Neuronal stem cell (in vitro differentiated cells): ENCODE data around the gene BTBD9.

ENCODE experiments used
- DNase-seq: peaks from one replicate; pipeline ENCODE4 v3.0.0-alpha.2; 2013; ENCODE audit warnings: low spot score
- H2AFZ ChIP-seq: one replicate; pipeline ENCODE4 v1.6.1; 2013; ENCODE audit warnings: mild to moderate bottlenecking, low read length, inconsistent platforms
- H2AK5ac ChIP-seq: 2 replicates; pipeline ENCODE4 v1.6.1; 2013; ENCODE audit warnings: low read depth, mild to moderate bottlenecking, inconsistent platforms, low read length, moderate library complexity, mixed read lengths
- H2BK120ac ChIP-seq: 2 replicates; pipeline ENCODE4 v1.6.1; 2013; ENCODE audit warnings: low read depth, mild to moderate bottlenecking, inconsistent platforms, low read length, moderate library complexity, mixed read lengths
- H2BK12ac ChIP-seq: one replicate; pipeline ENCODE4 v1.6.1; 2013; ENCODE audit warnings: low read length, inconsistent platforms
- H2BK15ac ChIP-seq: 2 replicates; pipeline ENCODE4 v1.6.1; 2013; ENCODE audit warnings: mild to moderate bottlenecking, low read length, inconsistent platforms, mixed read lengths
- H2BK5ac ChIP-seq: one replicate; pipeline ENCODE4 v1.6.1; 2013; ENCODE audit warnings: inconsistent platforms, mild to moderate bottlenecking, low read length, moderate library complexity
- H3K14ac ChIP-seq: one replicate; pipeline ENCODE4 v1.6.1; 2013; ENCODE audit warnings: low read length, inconsistent platforms
- H3K18ac ChIP-seq: 2 replicates; pipeline ENCODE4 v1.6.1; 2013; ENCODE audit warnings: low read length, inconsistent platforms
- H3K23ac ChIP-seq: 2 replicates; pipeline ENCODE4 v1.6.1; 2013; ENCODE audit warnings: low read depth, mild to moderate bottlenecking, mixed read lengths, low read length, inconsistent platforms; ENCODE audit not compliant: poor library complexity
- H3K27ac ChIP-seq: replicated peaks from 3 replicates; pipeline ENCODE4 v1.5.1; 2013; ENCODE audit warnings: low read length, inconsistent platforms
- H3K27me3 ChIP-seq, 3 experiments: 2 replicates each; pipeline ENCODE4 v1.6.1; 2013; ENCODE audit warnings: low read length in 3 of 3, mild to moderate bottlenecking in 2 of 3, inconsistent platforms in 1 of 3, low read depth in 1 of 3, mixed read lengths in 1 of 3, moderate library complexity in 1 of 3; ENCODE audit not compliant: control insufficient read depth in 3 of 3, insufficient read depth in 3 of 3
- H3K36me3 ChIP-seq, 2 donors: replicated peaks in 1 of 2; 2 replicates each; pipeline ENCODE4 v1.6.1; 2013; ENCODE audit warnings: low read length in 2 of 2; ENCODE audit not compliant: control insufficient read depth in 2 of 2, insufficient read depth in 2 of 2
- H3K4ac ChIP-seq: 2 replicates; pipeline ENCODE4 v1.6.1; 2013; ENCODE audit warnings: inconsistent platforms, mild to moderate bottlenecking, low read length, moderate library complexity
- H3K4me1 ChIP-seq, 2 donors: 1 replicate in 1 of 2; 2 replicates in 1 of 2; pipeline ENCODE4 v1.6.1; 2013; ENCODE audit warnings: low read length in 2 of 2, low read depth in 1 of 2; ENCODE audit not compliant: control insufficient read depth in 2 of 2, insufficient read depth in 1 of 2
- H3K4me2 ChIP-seq: one replicate; pipeline ENCODE4 v1.6.1; 2013; ENCODE audit warnings: mild to moderate bottlenecking, low read length, inconsistent platforms; ENCODE audit not compliant: insufficient read depth, poor library complexity, severe bottlenecking
- H3K4me3 ChIP-seq, 2 donors: 2 replicates each; pipeline ENCODE4 v1.5.1; 2013; ENCODE audit warnings: low read length in 2 of 2, mild to moderate bottlenecking in 2 of 2, inconsistent platforms in 1 of 2, moderate library complexity in 1 of 2
- H3K79me1 ChIP-seq: one replicate; pipeline ENCODE4 v1.6.1; 2013; ENCODE audit warnings: low read depth, mild to moderate bottlenecking, inconsistent platforms, low read length, moderate library complexity
- H3K9ac ChIP-seq: one replicate; pipeline ENCODE4 v1.6.1; 2013; ENCODE audit warnings: mild to moderate bottlenecking, low read depth, low read length, inconsistent platforms; ENCODE audit not compliant: poor library complexity
- H3K9me3 ChIP-seq, 2 donors: replicated peaks in 1 of 2; 2 replicates each; pipeline versions ENCODE3 to v1.6.1; 2013; ENCODE audit warnings: low read length in 2 of 2, mild to moderate bottlenecking in 2 of 2, inconsistent platforms in 1 of 2, low read depth in 1 of 2, mixed read lengths in 1 of 2, moderate library complexity in 1 of 2; ENCODE audit not compliant: control insufficient read depth in 2 of 2, insufficient read depth in 1 of 2
- H4K8ac ChIP-seq: one replicate; pipeline ENCODE4 v1.6.1; 2013; ENCODE audit warnings: low read depth, mild to moderate bottlenecking, inconsistent platforms, low read length, moderate library complexity
- H4K91ac ChIP-seq: one replicate; pipeline ENCODE4 v1.6.1; 2013; ENCODE audit warnings: low read length, low read depth, mild to moderate bottlenecking, inconsistent platforms; ENCODE audit not compliant: poor library complexity
- WGBS, 2 donors: extraction: QIAGEN DNeasy Blood & Tissue Kit; methylation state at CpG; one replicate each; pipeline ENCODE4 v1.1.7; 2013; ENCODE audit warnings: missing lambda C conversion rate in 2 of 2, mixed read lengths in 1 of 2; ENCODE audit not compliant: insufficient read length in 2 of 2, insufficient replicate concordance in 1 of 2; ENCODE audit errors: extremely low coverage in 2 of 2; 5-methylcytosine and 5-hydroxymethylcytosine counted together

BTBD9 gene

GRCh38 chr6:38584731-38585130 lies 55.0 kb downstream of the BTBD9 start:
- H2AFZ ChIP-seq, result no peak overlapping the region
- no peak overlapping the region for H4K8ac ChIP-seq
- H2BK120ac ChIP-seq, result no peak overlapping the region
- H3K4me3 ChIP-seq, result no peak overlapping the region
- H2AK5ac ChIP-seq, result no peak overlapping the region
- no peak overlapping the region for H2BK12ac ChIP-seq
- no peak overlapping the region for H3K27ac ChIP-seq
- no peak for DNase-seq
- no peak overlapping the region for H3K14ac ChIP-seq
- no peaks in the 10 kb centered on the region for H3K4me1 ChIP-seq
- no peak overlapping the region for H3K4ac ChIP-seq
- no peak overlapping the region for H3K4me2 ChIP-seq
- H3K36me3 ChIP-seq, result peaks cover 0 to 4% of the 10 kb centered on the region in 2 donors
- H3K9ac ChIP-seq, result no peak overlapping the region
- no peaks in the 10 kb centered on the region for H3K27me3 ChIP-seq
- no peak overlapping the region for H3K23ac ChIP-seq
- no peak overlapping the region for H2BK15ac ChIP-seq
- no peak overlapping the region for H4K91ac ChIP-seq
- no peak overlapping the region for H2BK5ac ChIP-seq
- WGBS, 2 donors, result no CpG with 5 or more reads among the region's 2 CpGs
- no peaks in the 10 kb centered on the region for H3K9me3 ChIP-seq
- H3K79me1 ChIP-seq, result no peaks in the 10 kb centered on the region
- no peak overlapping the region for H3K18ac ChIP-seq

- H3K4me1 ChIP-seq, result no peaks in the 10 kb centered on the region
- H4K91ac ChIP-seq, result no peak overlapping the region
- no peak overlapping the region for H3K14ac ChIP-seq
- no peak overlapping the region for H3K23ac ChIP-seq
- H4K8ac ChIP-seq, result no peak overlapping the region
- no peak for DNase-seq
- no peak overlapping the region for H2BK5ac ChIP-seq
- H3K9me3 ChIP-seq, result no peaks in the 10 kb centered on the region
- no peak overlapping the region for H3K4me2 ChIP-seq
- H3K4me3 ChIP-seq, result no peak overlapping the region
- no peak overlapping the region for H2BK120ac ChIP-seq
- no peak overlapping the region for H3K9ac ChIP-seq
- no peak overlapping the region for H2AK5ac ChIP-seq
- H2AFZ ChIP-seq, result no peak overlapping the region
- H3K18ac ChIP-seq, result no peak overlapping the region
- H3K4ac ChIP-seq, result no peak overlapping the region
- peaks cover 0 to 4% of the 10 kb centered on the region in 2 donors for H3K36me3 ChIP-seq
- no peak overlapping the region for H3K27ac ChIP-seq
- no peak overlapping the region for H2BK12ac ChIP-seq
- WGBS, 2 donors, result no CpG with 5 or more reads among the region's 1 CpG
- H3K27me3 ChIP-seq, result no peaks in the 10 kb centered on the region
- no peak overlapping the region for H2BK15ac ChIP-seq
- no peaks in the 10 kb centered on the region for H3K79me1 ChIP-seq
Observed at GRCh38 chr6:38583523-38583922, 56.2 kb downstream of the BTBD9 start.

DNA sequence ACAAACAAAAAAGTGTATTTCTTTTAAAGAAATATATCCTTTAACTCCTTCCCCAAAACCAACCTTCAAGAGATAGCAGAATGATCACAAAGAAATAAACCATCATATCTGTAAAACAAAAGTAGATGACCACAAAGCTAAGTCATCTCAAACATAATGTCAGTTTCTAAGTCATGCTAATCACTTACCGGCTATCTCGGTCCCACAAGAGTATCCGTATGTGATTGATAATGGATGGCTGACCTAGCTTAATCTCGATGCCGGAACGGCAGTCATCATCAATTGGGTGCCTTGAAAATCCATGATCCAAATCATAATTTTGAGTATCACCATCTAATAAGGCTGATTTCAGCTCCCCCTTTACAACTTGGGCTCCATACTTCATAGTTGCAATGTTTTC lies 59.7 kb downstream of the BTBD9 start:
- Histone ChIP-seq H2AFZ (no peak overlapping the region), H3K14ac (no peak overlapping the region), H3K4ac (no peak overlapping the region), H2BK12ac (no peak overlapping the region), H2BK15ac (no peak overlapping the region), H3K27me3 (no peaks in the 10 kb centered on the region), H3K23ac (no peak overlapping the region), H2BK120ac (no peak overlapping the region), H3K4me3 (no peak overlapping the region), H2AK5ac (no peak overlapping the region), H3K79me1 (no peaks in the 10 kb centered on the region), H3K27ac (no peak overlapping the region), H3K18ac (no peak overlapping the region), H4K8ac (no peak overlapping the region), H3K4me2 (no peak overlapping the region), H3K9ac (no peak overlapping the region), H3K36me3 (peaks cover 0 to 4% of the 10 kb centered on the region in 2 donors), H3K9me3 (no peaks in the 10 kb centered on the region), H2BK5ac (no peak overlapping the region), H4K91ac (no peak overlapping the region), H3K4me1 (no peaks in the 10 kb centered on the region)
- WGBS, 2 donors, result no CpG with 5 or more reads among the region's 6 CpGs
- no peak for DNase-seq

GRCh38 chr6:38579010-38579628 lies 60.6 kb downstream of the BTBD9 start:
- H3K4ac ChIP-seq, result no peak overlapping the region
- no peaks in the 10 kb centered on the region for H3K79me1 ChIP-seq
- no peaks in the 10 kb centered on the region for H3K27me3 ChIP-seq
- H2BK12ac ChIP-seq, result no peak overlapping the region
- no peak overlapping the region for H4K91ac ChIP-seq
- H3K4me2 ChIP-seq, result no peak overlapping the region
- H3K18ac ChIP-seq, result no peak overlapping the region
- DNase-seq, result no peak
- H3K4me1 ChIP-seq, result no peaks in the 10 kb centered on the region
- no peak overlapping the region for H2AK5ac ChIP-seq
- no peak overlapping the region for H3K27ac ChIP-seq
- H3K9ac ChIP-seq, result no peak overlapping the region
- no peak overlapping the region for H2BK120ac ChIP-seq
- H2BK15ac ChIP-seq, result no peak overlapping the region
- H3K36me3 ChIP-seq, result peaks cover 0 to 4% of the 10 kb centered on the region in 2 donors
- H3K4me3 ChIP-seq, result no peak overlapping the region
- no peak overlapping the region for H2BK5ac ChIP-seq
- H3K14ac ChIP-seq, result no peak overlapping the region
- no peak overlapping the region for H4K8ac ChIP-seq
- no peak overlapping the region for H3K23ac ChIP-seq
- peaks cover 0 to 6% of the 10 kb centered on the region in 2 donors for H3K9me3 ChIP-seq
- H2AFZ ChIP-seq, result no peak overlapping the region
